Uterus (tissue), 4 donors: Measurements from ENCODE around the gene LAMA5. TPM values are rescaled to one million over a fixed set of nuclear protein-coding genes. Genes with fewer than 3 reads are reported as not detected.

Experiments
- DNase-seq, 2 donors: peaks; one replicate each; pipeline ENCODE4 v3.0.0-alpha.2; 2019 to 2020
- H3K27ac ChIP-seq, 2 donors: fragments of 200-600 bp; sonication (generic); 1 replicate in 1 of 2; 2 replicates in 1 of 2; pipeline ENCODE4 v1.5.1; 2016 to 2018
- H3K27me3 ChIP-seq, 2 donors: fragments of 200-600 bp; sonication (generic); one replicate each; pipeline ENCODE4 v1.5.1; 2018 to 2019; ENCODE audit warnings: control low read depth in 1 of 2
- H3K36me3 ChIP-seq, 2 donors: fragments of 200-600 bp; sonication (generic); one replicate each; pipeline ENCODE4 v1.5.1; 2019; ENCODE audit warnings: control low read depth in 1 of 2
- H3K4me1 ChIP-seq, 2 donors: fragments of 200-600 bp; sonication (generic); one replicate each; pipeline ENCODE4 v1.5.1; 2018 to 2019; ENCODE audit warnings: control low read depth in 1 of 2
- H3K4me3 ChIP-seq, 2 donors: fragments of 200-600 bp; sonication (generic); 1 replicate in 1 of 2; 2 replicates in 1 of 2; pipeline ENCODE4 v1.5.1; 2018 to 2019; ENCODE audit warnings: mild to moderate bottlenecking in 1 of 2
- H3K9me3 ChIP-seq, 2 donors: fragments of 200-600 bp; sonication (generic); one replicate each; pipeline ENCODE4 v1.5.1; 2019; ENCODE audit warnings: control low read depth in 1 of 2
- POLR2A ChIP-seq, 2 donors: fragments of 450-650 bp; IDR thresholded peaks; one replicate each; pipeline ENCODE4 v1.6.1; 2016; ENCODE audit warnings: antibody characterized with exemption in 2 of 2, mild to moderate bottlenecking in 1 of 2, moderate library complexity in 1 of 2
- intact Hi-C: fragments of 100-400 bp; cut with DNase I; formaldehyde crosslinking; loops from one replicate; pipeline ENCODE4 v1.15.1; 2023; ENCODE audit warnings: low total_unique reads
- total RNA-seq, 4 donors: library from RNA; depleted of rRNA in 3 of 4; stranded (reverse); fragments of >200 nt in 3 of 4; gene quantifications; one replicate each; pipeline versions ENCODE4 v1.1.0 to v1.2.4, GENCODE V29; 2014 to 2023
- TF ChIP-seq, protein P1 (sequence below), 4 experiments: fragments of 200-600 bp in 2 of 4; fragments of 450-650 bp in 2 of 4; sonication (generic) in 2 of 4; IDR thresholded peaks; one replicate each; pipeline ENCODE4 v1.5.1; 2016 to 2019; ENCODE audit warnings: antibody characterized with exemption in 4 of 4, mild to moderate bottlenecking in 2 of 4, moderate library complexity in 1 of 4
- donor health status: DM: yes; HTN: yes; CAD: no.

LAMA5 gene
- total RNA-seq, 4 donors from 2014 or later: 50.6 to 375 (median 90.8) TPM

- no peak for DNase-seq
- H3K9me3 ChIP-seq: no peaks in the 10 kb centered on the region
- H3K4me1 ChIP-seq: peaks cover 0 to 28% of the 10 kb centered on the region in 2 donors
- no peaks in the 10 kb centered on the region for H3K27me3 ChIP-seq
- intact Hi-C loops: loop anchor here (10.0 kb wide), 1 partner anchor 396 kb away; the partner anchor contains the start of gene OGFR
- H3K4me3 ChIP-seq: no peak overlapping the region
- TF ChIP-seq, protein P1, sequence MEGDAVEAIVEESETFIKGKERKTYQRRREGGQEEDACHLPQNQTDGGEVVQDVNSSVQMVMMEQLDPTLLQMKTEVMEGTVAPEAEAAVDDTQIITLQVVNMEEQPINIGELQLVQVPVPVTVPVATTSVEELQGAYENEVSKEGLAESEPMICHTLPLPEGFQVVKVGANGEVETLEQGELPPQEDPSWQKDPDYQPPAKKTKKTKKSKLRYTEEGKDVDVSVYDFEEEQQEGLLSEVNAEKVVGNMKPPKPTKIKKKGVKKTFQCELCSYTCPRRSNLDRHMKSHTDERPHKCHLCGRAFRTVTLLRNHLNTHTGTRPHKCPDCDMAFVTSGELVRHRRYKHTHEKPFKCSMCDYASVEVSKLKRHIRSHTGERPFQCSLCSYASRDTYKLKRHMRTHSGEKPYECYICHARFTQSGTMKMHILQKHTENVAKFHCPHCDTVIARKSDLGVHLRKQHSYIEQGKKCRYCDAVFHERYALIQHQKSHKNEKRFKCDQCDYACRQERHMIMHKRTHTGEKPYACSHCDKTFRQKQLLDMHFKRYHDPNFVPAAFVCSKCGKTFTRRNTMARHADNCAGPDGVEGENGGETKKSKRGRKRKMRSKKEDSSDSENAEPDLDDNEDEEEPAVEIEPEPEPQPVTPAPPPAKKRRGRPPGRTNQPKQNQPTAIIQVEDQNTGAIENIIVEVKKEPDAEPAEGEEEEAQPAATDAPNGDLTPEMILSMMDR (IDR thresholded peaks at IDR 0.05): no peak
- TF ChIP-seq POLR2A (IDR thresholded peaks at IDR 0.05): no peak
- H3K36me3 ChIP-seq: no peaks in the 10 kb centered on the region
- no peak overlapping the region for H3K27ac ChIP-seq
These were observed 41.5 kb upstream of the LAMA5 start for GRCh38 chr20:62408640-62409039.

DNA sequence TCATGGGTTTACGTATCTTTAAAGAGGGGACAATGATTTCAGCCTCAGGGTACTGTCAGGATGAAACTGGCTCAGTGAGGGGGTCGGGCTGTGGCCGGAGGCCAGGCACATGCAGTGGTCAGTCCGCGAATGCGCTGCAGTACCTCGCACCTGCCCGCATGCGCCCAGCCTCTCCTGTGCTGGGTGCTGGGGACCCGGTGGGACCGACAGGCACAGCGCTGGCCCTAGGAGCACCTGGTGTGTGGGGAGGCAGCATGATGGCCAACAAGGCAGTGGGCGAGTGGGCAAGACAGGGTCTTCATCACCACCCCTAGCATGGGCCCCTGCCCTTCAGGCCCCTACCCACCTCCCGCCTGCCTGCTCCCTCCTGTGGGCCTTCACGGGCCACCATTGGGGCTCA, 40.9 kb upstream of the LAMA5 start:
- Histone ChIP-seq H3K27ac (no peak overlapping the region), H3K36me3 (no peaks in the 10 kb centered on the region), H3K9me3 (no peaks in the 10 kb centered on the region), H3K4me3 (no peak overlapping the region), H3K27me3 (no peaks in the 10 kb centered on the region), H3K4me1 (peaks cover 0 to 28% of the 10 kb centered on the region in 2 donors)
- intact Hi-C loops: loop anchor here (10.0 kb wide), 1 partner anchor 397 kb away; the partner anchor contains the start of gene OGFR
- no peak for DNase-seq
- TF ChIP-seq, protein P1 (IDR thresholded peaks at IDR 0.05): no peak
- TF ChIP-seq POLR2A (IDR thresholded peaks at IDR 0.05): no peak

DNA sequence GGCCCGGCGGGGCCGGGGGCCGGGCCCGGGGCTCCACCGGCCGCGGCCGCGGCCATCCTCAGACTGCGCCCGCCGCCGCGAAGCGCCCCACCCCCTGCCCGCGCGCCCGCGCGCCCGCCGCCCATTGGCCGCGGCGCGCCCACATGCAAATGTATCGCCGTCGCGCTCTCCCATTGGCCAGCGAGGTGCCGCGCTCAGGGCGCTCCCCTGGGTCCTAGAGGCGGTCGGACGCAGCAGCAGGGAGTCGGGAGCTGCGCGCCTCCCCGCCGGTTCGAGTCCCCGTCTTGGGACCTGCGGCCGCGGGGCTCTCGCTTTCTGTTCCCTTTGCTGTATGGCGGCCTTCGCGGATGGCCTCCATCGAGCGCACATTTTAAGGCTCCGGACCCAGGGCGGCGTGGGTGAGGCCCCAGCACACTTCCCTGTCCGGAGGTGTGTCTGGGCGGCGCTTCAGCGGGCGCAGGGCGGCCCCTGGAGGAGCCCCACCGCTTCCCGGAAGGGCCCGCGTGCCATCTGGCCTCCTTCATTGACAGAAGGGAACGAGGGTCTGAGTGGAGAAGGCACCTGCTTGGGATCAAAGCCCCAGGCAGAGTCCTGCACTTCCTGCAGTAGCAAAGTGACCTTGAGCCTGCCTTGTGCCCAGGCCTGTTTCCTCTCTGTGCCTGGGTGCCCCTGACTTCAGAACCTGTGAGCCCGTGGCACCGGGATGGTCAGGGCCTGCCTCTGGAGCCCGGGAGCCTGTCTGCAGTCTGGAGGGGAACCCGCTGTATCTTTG, 40.3 kb upstream of the LAMA5 start, which contains the start of gene CABLES2:
CABLES2 (minus strand) TSS at position 65 of the 772 bp plus-strand sequence; CDS start at position 56, 9 bp downstream.
- peak within 1 kb of the TSS; percentile 45 to 65 for H3K4me3 ChIP-seq
- H3K27me3 ChIP-seq: no peaks in the 10 kb centered on the region
- peak; percentile 91 to 93 for DNase-seq
- peak in 1 of 2 donors; percentile 46 for TF ChIP-seq POLR2A (IDR thresholded peaks at IDR 0.05)
- TF ChIP-seq, protein P1 (IDR thresholded peaks at IDR 0.05): peak in 3 of 4 experiments; percentile 31 to 67 (median 47)
- intact Hi-C loops: loop anchor here (10.0 kb wide), 1 partner anchor 397 kb away; the partner anchor contains the start of gene OGFR
- peaks cover 0 to 28% of the 10 kb centered on the region in 2 donors for H3K4me1 ChIP-seq
- no peaks in the 10 kb centered on the region for H3K36me3 ChIP-seq
- H3K27ac ChIP-seq: peak within 1 kb of the TSS; percentile 73 to 75
- no peaks in the 10 kb centered on the region for H3K9me3 ChIP-seq

GRCh38 chr20:62406635-62407176, 39.6 kb upstream of the LAMA5 start:
- H3K36me3 ChIP-seq: no peaks in the 10 kb centered on the region
- intact Hi-C loops: loop anchor here (10.0 kb wide), 1 partner anchor 398 kb away; the partner anchor contains the start of gene OGFR

More at GRCh38 chr20:62406635-62407176, 39.6 kb upstream of the LAMA5 start:
- TF ChIP-seq POLR2A (IDR thresholded peaks at IDR 0.05): no peak
- TF ChIP-seq, protein P1 (IDR thresholded peaks at IDR 0.05): no peak
- no peaks in the 10 kb centered on the region for H3K9me3 ChIP-seq
- DNase-seq: peak in 1 of 2 donors; percentile 37
- H3K27ac ChIP-seq: peak overlapping the region; percentile 73 to 75
- peaks cover 0 to 28% of the 10 kb centered on the region in 2 donors for H3K4me1 ChIP-seq
- H3K4me3 ChIP-seq: peak overlapping the region; percentile 45 to 65
- no peaks in the 10 kb centered on the region for H3K27me3 ChIP-seq
